Measurements from ENCODE around the gene SLC26A3.

SLC26A3 gene

DNA sequence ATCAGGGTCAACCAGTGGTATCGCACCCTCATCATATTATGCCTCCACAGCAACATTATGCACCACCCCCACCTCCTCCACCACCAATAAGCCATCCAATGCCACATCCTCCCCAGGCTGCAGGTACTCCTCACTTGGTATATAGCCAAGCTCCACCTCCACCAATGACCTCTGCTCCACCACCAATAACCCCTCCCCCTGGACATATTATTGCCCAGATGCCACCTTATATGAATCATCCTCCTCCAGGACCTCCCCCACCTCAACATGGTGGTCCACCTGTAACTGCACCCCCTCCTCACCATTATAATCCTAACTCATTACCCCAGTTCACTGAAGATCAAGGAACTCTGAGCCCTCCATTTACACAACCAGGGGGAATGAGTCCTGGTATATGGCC, 44.4 kb downstream of the SLC26A3 start (continued):
- TF ChIP-seq, protein P1, sequence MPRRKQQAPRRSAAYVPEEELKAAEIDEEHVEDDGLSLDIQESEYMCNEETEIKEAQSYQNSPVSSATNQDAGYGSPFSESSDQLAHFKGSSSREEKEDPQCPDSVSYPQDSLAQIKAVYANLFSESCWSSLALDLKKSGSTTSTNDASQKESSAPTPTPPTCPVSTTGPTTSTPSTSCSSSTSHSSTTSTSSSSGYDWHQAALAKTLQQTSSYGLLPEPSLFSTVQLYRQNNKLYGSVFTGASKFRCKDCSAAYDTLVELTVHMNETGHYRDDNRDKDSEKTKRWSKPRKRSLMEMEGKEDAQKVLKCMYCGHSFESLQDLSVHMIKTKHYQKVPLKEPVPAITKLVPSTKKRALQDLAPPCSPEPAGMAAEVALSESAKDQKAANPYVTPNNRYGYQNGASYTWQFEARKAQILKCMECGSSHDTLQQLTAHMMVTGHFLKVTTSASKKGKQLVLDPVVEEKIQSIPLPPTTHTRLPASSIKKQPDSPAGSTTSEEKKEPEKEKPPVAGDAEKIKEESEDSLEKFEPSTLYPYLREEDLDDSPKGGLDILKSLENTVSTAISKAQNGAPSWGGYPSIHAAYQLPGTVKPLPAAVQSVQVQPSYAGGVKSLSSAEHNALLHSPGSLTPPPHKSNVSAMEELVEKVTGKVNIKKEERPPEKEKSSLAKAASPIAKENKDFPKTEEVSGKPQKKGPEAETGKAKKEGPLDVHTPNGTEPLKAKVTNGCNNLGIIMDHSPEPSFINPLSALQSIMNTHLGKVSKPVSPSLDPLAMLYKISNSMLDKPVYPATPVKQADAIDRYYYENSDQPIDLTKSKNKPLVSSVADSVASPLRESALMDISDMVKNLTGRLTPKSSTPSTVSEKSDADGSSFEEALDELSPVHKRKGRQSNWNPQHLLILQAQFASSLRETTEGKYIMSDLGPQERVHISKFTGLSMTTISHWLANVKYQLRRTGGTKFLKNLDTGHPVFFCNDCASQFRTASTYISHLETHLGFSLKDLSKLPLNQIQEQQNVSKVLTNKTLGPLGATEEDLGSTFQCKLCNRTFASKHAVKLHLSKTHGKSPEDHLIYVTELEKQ (tag by site-specific recombination; IDR thresholded peaks at IDR 0.05; ENCODE audit: borderline replicate concordance), result no peak
- TF ChIP-seq, protein P2, sequence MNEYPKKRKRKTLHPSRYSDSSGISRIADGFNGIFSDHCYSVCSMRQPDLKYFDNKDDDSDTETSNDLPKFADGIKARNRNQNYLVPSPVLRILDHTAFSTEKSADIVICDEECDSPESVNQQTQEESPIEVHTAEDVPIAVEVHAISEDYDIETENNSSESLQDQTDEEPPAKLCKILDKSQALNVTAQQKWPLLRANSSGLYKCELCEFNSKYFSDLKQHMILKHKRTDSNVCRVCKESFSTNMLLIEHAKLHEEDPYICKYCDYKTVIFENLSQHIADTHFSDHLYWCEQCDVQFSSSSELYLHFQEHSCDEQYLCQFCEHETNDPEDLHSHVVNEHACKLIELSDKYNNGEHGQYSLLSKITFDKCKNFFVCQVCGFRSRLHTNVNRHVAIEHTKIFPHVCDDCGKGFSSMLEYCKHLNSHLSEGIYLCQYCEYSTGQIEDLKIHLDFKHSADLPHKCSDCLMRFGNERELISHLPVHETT (tag by site-specific recombination; IDR thresholded peaks at IDR 0.05), result no peak
- no peak for TF ChIP-seq KLF10 (tag by site-specific recombination; IDR thresholded peaks at IDR 0.05)
- TF ChIP-seq, protein P3, sequence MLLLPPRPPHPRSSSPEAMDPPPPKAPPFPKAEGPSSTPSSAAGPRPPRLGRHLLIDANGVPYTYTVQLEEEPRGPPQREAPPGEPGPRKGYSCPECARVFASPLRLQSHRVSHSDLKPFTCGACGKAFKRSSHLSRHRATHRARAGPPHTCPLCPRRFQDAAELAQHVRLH (tag by site-specific recombination; IDR thresholded peaks at IDR 0.05), result no peak

DNA sequence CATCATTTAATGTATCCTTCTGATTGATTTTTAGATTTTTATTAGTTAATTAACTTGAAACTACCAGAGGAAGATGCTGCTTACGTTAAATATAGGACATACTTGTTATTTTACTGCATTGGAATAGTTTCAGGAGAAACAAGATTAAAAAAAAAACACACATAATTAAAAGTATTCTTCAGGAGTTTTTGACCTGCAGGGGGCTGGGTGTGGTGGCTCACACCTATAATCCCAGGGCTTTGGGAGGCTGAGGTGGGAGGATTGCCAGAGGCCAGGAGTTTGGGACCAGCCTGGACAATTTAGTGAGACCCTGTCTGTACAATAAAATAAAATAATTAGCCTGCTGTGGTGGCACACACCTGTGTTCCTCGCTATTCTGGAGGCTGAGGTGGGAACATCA, 48.4 kb downstream of the SLC26A3 start:
- Histone ChIP-seq H3K27ac (ENCODE audit: extremely low read depth, low read depth, low read length) (no peak overlapping the region), H3K4me1 (ENCODE audit: control insufficient read depth, insufficient read depth, low read length) (no peaks in the 10 kb centered on the region), H3K36me3 (ENCODE audit: control insufficient read depth in 2 of 2, insufficient read depth in 1 of 2, low read length in 2 of 2) (peaks cover 70 to 81% of the 10 kb centered on the region in 2 experiments), H3K4me3 (ENCODE audit: low read depth, low read length) (no peak overlapping the region), H3K9me3 (ENCODE audit: control insufficient read depth, insufficient read depth, low read depth, low read length) (no peaks in the 10 kb centered on the region)
- no peak for TF ChIP-seq ZNF596 (tag by site-specific recombination; IDR thresholded peaks at IDR 0.05)
- no peak for TF ChIP-seq ZNF37A (tag by site-specific recombination; IDR thresholded peaks at IDR 0.05)
- no peak for TF ChIP-seq ZNF549 (tag by site-specific recombination; IDR thresholded peaks at IDR 0.05)
- no peak for TF ChIP-seq KLF10 (tag by site-specific recombination; IDR thresholded peaks at IDR 0.05)
- no peak for TF ChIP-seq ZNF433 (tag by site-specific recombination; IDR thresholded peaks at IDR 0.05; ENCODE audit: low read depth)
- ChIA-PET CTCF (no interaction called here), POLR2A (no interaction called here)

DNA sequence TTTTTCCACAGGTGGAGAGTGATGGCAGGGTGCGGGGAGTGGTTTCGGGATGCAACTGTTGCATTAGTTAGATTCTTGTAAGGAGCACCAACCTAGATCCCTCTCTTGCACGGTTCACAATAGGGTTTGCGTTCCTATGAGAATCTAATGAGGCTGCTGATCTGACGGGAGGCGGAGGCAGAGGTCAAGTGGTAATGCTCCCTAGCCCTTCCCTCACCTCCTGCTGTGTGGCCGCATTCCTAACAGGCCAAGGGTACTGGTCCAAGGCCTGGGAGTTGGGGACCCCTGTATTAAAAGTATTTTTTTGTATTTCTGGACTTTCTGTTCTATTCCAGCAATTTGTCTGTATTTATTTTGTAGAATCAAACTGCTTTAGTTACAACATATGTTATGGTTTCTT, 51.9 kb downstream of the SLC26A3 start:
- POLR2A ChIA-PET, result no interaction called here
- H3K9me3 ChIP-seq (ENCODE audit: control insufficient read depth, insufficient read depth, low read depth, low read length), result no peaks in the 10 kb centered on the region
- H3K27ac ChIP-seq (ENCODE audit: extremely low read depth, low read depth, low read length), result no peak overlapping the region
- peaks cover 52 to 66% of the 10 kb centered on the region in 2 experiments for H3K36me3 ChIP-seq (ENCODE audit: control insufficient read depth in 2 of 2, insufficient read depth in 1 of 2, low read length in 2 of 2)
- no peak overlapping the region for H3K4me3 ChIP-seq (ENCODE audit: low read depth, low read length)
- CTCF ChIA-PET, result no interaction called here
- H3K4me1 ChIP-seq (ENCODE audit: control insufficient read depth, insufficient read depth, low read length), result no peaks in the 10 kb centered on the region
- TF ChIP-seq ZNF24 (tag by site-specific recombination; IDR thresholded peaks at IDR 0.05), result no peak
- TF ChIP-seq, protein P4, sequence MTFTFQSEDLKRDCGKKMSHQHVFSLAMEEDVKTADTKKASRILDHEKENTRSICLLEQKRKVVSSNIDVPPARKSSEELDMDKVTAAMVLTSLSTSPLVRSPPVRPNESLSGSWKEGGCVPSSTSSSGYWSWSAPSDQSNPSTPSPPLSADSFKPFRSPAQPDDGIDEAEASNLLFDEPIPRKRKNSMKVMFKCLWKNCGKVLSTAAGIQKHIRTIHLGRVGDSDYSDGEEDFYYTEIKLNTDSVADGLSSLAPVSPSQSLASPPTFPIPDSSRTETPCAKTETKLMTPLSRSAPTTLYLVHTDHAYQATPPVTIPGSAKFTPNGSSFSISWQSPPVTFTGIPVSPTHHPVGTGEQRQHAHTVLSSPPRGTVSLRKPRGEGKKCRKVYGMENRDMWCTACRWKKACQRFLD (tag by site-specific recombination; IDR thresholded peaks at IDR 0.05), result no peak
- no peak for TF ChIP-seq ZNF2 (tag by site-specific recombination; IDR thresholded peaks at IDR 0.05)
- TF ChIP-seq ZNF785 (tag by site-specific recombination; IDR thresholded peaks at IDR 0.05), result no peak
- no peak for TF ChIP-seq ZNF610 (tag by site-specific recombination; IDR thresholded peaks at IDR 0.05; ENCODE audit: borderline replicate concordance)
- no peak for TF ChIP-seq MZF1 (tag by site-specific recombination; IDR thresholded peaks at IDR 0.05; ENCODE audit: borderline replicate concordance)
- no peak for TF ChIP-seq ZNF548 (tag by site-specific recombination; IDR thresholded peaks at IDR 0.05)
- TF ChIP-seq ZNF174 (tag by site-specific recombination; IDR thresholded peaks at IDR 0.05), result no peak
- no peak for TF ChIP-seq ZNF555 (tag by site-specific recombination; conservative IDR thresholded peaks at IDR 0.05)
- no peak for TF ChIP-seq ZFP69B (tag by site-specific recombination; IDR thresholded peaks at IDR 0.05)
- no peak for TF ChIP-seq ZNF426 (tag by site-specific recombination; IDR thresholded peaks at IDR 0.05)
- TF ChIP-seq, protein P5, sequence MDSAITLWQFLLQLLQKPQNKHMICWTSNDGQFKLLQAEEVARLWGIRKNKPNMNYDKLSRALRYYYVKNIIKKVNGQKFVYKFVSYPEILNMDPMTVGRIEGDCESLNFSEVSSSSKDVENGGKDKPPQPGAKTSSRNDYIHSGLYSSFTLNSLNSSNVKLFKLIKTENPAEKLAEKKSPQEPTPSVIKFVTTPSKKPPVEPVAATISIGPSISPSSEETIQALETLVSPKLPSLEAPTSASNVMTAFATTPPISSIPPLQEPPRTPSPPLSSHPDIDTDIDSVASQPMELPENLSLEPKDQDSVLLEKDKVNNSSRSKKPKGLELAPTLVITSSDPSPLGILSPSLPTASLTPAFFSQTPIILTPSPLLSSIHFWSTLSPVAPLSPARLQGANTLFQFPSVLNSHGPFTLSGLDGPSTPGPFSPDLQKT (IDR thresholded peaks at IDR 0.05; ENCODE audit: borderline replicate concordance, low read depth, low read length), result no peak
- TF ChIP-seq, protein P6, sequence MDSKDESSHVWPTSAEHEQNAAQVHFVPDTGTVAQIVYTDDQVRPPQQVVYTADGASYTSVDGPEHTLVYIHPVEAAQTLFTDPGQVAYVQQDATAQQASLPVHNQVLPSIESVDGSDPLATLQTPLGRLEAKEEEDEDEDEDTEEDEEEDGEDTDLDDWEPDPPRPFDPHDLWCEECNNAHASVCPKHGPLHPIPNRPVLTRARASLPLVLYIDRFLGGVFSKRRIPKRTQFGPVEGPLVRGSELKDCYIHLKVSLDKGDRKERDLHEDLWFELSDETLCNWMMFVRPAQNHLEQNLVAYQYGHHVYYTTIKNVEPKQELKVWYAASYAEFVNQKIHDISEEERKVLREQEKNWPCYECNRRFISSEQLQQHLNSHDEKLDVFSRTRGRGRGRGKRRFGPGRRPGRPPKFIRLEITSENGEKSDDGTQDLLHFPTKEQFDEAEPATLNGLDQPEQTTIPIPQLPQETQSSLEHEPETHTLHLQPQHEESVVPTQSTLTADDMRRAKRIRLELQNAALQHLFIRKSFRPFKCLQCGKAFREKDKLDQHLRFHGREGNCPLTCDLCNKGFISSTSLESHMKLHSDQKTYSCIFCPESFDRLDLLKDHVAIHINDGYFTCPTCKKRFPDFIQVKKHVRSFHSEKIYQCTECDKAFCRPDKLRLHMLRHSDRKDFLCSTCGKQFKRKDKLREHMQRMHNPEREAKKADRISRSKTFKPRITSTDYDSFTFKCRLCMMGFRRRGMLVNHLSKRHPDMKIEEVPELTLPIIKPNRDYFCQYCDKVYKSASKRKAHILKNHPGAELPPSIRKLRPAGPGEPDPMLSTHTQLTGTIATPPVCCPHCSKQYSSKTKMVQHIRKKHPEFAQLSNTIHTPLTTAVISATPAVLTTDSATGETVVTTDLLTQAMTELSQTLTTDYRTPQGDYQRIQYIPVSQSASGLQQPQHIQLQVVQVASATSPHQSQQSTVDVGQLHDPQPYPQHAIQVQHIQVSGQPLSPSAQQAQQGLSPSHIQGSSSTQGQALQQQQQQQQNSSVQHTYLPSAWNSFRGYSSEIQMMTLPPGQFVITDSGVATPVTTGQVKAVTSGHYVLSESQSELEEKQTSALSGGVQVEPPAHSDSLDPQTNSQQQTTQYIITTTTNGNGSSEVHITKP (tag by site-specific recombination; IDR thresholded peaks at IDR 0.05), result no peak

Measured in HEK293 (cell line).